Activated naive CD8-positive, alpha-beta T cell (primary cell): ENCODE measurements around the gene HIC1.

ENCODE experiments used
- H3K27ac Mint-ChIP-seq: one replicate; pipeline ENCODE4 v1.8.0; 2021; ENCODE audit warnings: mixed read lengths
- H3K27me3 Mint-ChIP-seq: one replicate; pipeline ENCODE4 v1.8.0; 2021; ENCODE audit warnings: mixed read lengths
- H3K36me3 Mint-ChIP-seq: one replicate; pipeline ENCODE4 v1.8.0; 2021; ENCODE audit warnings: mixed read lengths
- H3K4me1 Mint-ChIP-seq: one replicate; pipeline ENCODE4 v1.8.0; 2021; ENCODE audit warnings: low read depth, mixed read lengths
- H3K4me3 Mint-ChIP-seq: one replicate; pipeline ENCODE4 v1.8.0; 2021; ENCODE audit warnings: mild to moderate bottlenecking, mixed read lengths
- H3K9me3 Mint-ChIP-seq: one replicate; pipeline ENCODE4 v1.8.0; 2021; ENCODE audit warnings: low read depth, mixed read lengths

HIC1 gene

DNA sequence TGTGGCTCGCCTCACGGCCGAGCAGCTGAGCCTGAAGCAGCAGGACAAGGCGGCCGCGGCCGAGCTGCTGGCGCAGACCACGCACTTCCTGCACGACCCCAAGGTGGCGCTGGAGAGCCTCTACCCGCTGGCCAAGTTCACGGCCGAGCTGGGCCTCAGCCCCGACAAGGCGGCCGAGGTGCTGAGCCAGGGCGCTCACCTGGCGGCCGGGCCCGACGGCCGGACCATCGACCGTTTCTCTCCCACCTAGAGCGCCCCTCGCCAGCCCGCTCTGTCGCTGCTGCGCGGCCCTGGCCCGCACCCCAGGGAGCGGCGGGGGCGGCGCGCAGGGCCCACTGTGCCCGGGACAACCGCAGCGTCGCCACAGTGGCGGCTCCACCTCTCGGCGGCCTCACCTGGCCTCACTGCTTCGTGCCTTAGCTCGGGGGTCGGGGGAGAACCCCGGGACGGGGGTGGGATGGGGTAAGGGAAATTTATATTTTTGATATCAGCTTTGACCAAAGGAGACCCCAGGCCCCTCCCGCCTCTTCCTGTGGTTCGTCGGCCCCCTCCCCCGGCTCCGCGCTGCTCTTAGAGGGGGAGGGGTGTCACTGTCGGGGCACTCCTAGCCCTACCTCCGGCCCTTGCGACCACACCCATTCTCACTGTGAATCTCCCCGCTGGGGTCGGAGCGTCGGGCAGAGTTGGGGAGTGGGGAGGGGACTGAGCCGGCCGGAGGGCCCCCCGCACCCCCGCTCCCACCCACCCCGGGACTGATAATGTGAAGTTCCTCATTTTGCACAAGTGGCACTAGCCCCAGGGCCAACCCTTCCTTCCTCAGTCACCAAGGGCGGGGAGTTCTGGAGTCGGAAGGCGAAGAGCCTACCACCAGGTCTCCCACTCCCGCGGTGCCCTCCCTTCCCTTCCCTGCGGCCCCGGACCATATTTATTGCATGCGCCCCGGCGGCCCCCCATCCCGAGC is 4.0 kb downstream of the HIC1 start:
- H3K4me1 Mint-ChIP-seq = peaks cover 6% of the 10 kb centered on the region
- H3K36me3 Mint-ChIP-seq = peaks cover 16% of the 10 kb centered on the region
- H3K27me3 Mint-ChIP-seq = peaks cover 3% of the 10 kb centered on the region
- peak overlapping the region; percentile 70 for H3K27ac Mint-ChIP-seq
- H3K9me3 Mint-ChIP-seq = no peaks in the 10 kb centered on the region
- H3K4me3 Mint-ChIP-seq = no peak overlapping the region

DNA sequence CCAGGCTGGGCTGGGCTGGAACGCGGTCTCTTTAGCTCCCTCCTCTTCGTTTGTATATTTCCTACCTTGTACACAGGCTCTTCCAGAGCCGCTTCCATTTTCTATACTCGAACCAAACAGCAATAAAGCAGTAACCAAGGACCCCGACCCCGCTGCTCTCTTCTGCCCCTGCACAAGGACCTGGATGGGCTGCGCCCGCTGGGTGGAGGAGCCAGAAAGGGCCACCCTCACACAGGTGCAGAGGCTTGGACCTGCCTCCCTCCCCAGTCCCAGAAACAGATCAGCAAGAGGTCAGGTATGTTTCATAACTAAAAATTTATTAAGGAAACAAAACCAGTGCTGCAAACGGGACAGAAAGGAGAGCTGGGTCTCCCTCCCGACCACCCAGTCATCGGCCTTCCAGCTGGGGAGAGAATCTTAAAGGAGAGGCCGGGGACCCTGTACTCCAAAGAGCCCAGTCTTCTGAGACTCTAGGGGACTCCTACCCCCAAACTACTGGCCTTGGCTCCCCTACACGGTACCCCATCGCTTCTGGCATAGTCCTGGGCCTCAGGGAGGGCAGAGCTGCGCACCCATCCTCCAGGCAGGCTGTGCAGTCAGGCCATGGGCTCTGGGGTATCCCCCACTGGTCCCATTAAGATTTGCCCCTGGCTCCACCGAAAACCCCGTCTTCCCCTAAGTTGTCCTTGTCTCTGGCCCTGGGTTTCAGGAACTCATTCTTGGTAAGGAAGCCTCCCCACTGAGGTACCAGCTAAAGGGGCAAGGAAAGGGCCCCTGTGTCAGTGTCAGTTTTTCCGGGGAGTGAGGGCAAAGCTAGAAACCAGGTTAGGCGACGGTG is 4.9 kb downstream of the HIC1 start:
- Mint-ChIP-seq H3K27me3 (peaks cover 3% of the 10 kb centered on the region), H3K4me1 (peaks cover 4% of the 10 kb centered on the region), H3K27ac (peak overlapping the region; percentile 70), H3K9me3 (no peaks in the 10 kb centered on the region), H3K4me3 (no peak overlapping the region), H3K36me3 (peaks cover 20% of the 10 kb centered on the region)

DNA sequence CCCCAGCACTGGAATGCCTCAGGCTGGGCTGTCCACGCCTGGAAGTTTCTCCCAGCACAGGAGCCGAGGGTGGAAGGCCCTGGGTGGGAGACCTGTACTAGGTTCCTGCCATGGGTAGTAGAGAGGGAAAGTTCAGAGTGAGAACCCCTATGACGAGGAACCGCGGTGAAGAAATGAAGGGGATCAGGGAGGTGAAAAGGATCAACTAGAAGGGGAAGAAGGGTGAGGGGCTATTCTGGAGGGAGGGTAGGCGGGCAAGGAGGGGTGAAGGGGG is 5.4 kb downstream of the HIC1 start:
- Mint-ChIP-seq H3K27me3 (peaks cover 3% of the 10 kb centered on the region), H3K27ac (peak overlapping the region; percentile 34), H3K4me3 (no peak overlapping the region)

DNA sequence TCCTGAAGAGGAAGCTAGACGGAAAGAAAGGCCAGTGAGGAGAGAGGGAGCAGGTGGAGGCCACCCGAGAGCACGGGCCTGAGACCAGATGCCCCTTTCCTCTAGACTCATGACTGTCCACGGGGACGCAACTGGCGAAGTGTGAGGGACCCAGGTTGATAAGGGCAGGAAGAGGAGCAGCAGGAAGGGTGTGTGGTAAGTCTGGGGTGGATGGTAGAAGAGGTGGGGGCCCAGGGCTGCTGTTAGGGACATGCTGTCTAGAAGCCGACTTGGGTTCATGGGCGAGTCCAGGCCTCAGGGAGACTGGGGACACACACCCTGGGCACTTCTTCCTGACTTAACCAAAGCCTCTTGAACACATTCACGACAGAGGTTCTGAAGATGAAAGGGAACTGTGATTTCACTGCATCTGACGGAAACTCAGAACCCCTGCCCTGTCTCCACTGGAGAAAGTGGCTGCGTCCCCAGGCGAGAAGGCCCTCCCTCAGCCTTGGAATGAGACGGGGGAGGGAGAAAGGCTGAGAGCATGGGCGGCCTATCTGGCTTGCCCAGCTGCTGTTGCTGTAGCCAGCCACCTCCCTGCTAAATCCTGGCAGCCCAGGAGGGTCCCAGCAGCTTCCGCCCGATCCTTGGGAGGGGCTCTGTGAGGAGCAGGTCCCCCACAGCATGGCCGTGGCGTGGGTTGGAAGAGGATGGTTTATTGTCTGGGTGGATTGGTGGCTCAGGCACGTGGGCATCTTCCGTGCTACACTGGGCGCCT is 6.0 kb downstream of the HIC1 start:
- no peak overlapping the region for H3K27ac Mint-ChIP-seq
- no peak overlapping the region for H3K4me3 Mint-ChIP-seq
- H3K36me3 Mint-ChIP-seq = peaks cover 22% of the 10 kb centered on the region
- peaks cover 6% of the 10 kb centered on the region for H3K4me1 Mint-ChIP-seq
- H3K27me3 Mint-ChIP-seq = peaks cover 3% of the 10 kb centered on the region
- no peaks in the 10 kb centered on the region for H3K9me3 Mint-ChIP-seq

More for the DNA sequence above, 5.4 kb downstream of the HIC1 start:
- peaks cover 22% of the 10 kb centered on the region for H3K36me3 Mint-ChIP-seq
- H3K9me3 Mint-ChIP-seq = no peaks in the 10 kb centered on the region
- peaks cover 6% of the 10 kb centered on the region for H3K4me1 Mint-ChIP-seq

DNA sequence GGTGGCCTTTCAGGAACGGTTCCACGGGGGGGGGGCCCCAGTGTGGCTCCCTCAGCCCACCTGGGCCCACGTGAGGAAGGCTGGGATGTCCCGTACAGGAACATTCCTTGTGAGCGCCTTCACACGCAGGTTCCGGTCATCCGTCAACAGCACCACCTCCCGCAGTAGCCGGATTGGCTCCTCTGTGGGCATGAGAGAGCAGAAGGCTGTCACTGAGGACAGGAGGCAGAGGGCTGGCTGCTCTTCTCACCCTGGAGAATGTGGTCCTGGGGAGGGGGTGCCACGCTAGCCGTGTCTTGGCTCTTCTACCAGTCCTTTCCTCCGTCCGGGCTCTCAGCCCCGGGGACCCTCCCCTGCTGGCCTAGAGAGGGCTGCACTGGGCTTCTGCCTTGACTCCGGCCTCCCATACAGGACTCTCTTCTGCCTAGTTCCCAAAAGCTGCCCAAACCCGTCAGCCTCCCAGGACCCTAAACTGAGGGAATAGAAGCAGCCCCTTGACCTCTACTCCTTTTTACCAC is 6.6 kb downstream of the HIC1 start:
- H3K27ac Mint-ChIP-seq = peak overlapping the region; percentile 22
- peaks cover 6% of the 10 kb centered on the region for H3K4me1 Mint-ChIP-seq
- H3K4me3 Mint-ChIP-seq = no peak overlapping the region
- H3K27me3 Mint-ChIP-seq = peaks cover 3% of the 10 kb centered on the region
- peaks cover 27% of the 10 kb centered on the region for H3K36me3 Mint-ChIP-seq
- H3K9me3 Mint-ChIP-seq = no peaks in the 10 kb centered on the region

DNA sequence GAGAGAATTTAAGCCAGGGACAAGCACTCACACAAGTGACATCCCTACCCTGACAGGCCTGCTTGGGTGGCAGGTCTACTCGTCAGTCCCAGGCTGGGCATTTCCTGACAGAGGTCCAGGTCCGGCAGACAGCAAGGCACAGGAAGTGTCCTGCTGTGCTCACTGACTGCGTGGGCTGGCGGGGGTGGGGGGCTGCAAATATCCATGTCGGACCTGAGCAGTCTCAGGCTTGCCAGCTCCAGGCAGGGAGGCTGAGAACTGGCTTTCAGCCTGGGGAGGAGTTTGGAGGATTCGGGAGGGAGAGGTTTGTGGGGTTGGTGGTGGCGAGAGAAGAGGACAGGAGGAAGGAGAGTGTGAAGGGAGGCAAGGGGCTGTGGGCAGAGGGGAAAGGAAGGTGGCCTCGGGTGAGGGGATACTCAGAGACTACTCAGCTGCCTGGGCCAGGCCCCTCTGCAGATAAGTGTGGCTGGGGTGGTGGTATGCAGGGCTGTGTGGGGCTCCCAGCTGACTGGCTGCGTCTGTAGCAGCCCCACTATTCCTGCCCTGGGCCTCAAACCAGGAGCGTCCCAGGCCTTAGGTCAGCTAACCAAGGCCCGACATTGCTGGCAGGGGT is 7.8 kb downstream of the HIC1 start:
- Mint-ChIP-seq H3K27ac (peak overlapping the region; percentile 41), H3K36me3 (peaks cover 27% of the 10 kb centered on the region)

DNA sequence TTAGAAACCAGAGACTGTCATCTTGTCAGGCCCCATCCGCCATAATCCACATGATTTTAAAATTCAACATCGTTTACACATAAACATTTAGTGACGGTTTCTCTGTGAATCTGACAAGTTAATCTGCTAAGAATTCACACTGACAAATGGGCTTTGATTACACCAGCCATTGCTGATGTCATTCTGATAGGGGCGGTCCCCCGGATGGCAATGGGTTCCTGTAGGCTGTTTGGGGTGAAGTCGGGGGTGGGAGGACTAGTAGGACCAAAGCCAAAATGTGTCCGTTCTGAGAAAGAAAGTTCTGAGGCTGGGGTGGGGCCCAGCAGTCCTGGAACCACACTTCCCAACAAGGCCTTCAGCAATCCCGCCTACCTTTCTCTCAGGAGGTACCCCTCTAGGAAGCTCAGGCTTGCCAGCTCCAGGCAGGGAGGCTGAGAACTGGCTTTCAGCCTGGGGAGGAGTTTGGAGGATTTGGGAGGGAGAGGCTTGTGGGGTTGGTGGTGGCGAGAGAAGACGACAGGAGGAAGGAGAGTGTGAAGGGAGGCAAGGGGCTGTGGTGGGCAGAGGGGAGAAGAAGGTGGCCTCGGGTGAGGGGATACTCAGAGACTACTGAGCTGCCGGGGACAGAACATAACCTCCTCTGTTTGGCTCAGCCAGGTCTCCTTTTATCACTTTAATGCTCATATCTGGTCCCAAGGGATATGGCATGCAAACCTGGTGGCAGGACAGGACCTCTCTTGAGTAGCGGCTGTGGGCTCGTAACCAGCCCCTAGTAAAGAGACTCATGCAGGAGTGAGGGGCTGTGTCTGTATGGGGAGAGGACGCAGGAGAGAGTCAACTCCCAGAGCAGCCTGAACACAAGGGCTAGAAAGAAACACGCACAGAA is 8.6 kb downstream of the HIC1 start:
- H3K36me3 Mint-ChIP-seq = peaks cover 27% of the 10 kb centered on the region

More for the DNA sequence above, 7.8 kb downstream of the HIC1 start:
- Mint-ChIP-seq H3K9me3 (no peaks in the 10 kb centered on the region), H3K4me3 (no peak overlapping the region), H3K27me3 (peaks cover 3% of the 10 kb centered on the region), H3K4me1 (peaks cover 6% of the 10 kb centered on the region)

DNA sequence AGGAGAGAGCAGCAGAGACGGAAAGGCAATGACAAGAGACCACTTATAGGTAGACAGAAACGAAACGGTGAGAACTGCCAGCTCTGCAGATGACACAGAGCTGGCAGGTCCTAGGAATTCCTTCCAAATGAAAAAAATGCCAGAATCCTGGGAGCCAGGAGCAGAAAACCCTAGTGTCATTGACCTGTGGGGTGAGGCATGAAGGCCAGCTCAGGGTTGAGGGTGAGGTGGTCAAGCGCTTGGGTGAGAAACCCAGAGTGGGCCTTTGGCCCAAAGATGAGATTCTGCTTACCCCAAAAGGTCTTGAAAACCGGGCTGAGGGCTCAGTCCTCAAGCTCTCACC is 9.2 kb downstream of the HIC1 start:
- Mint-ChIP-seq H3K4me1 (peaks cover 13% of the 10 kb centered on the region), H3K27ac (no peak overlapping the region), H3K9me3 (no peaks in the 10 kb centered on the region), H3K4me3 (peak overlapping the region; percentile 21), H3K27me3 (peaks cover 3% of the 10 kb centered on the region), H3K36me3 (peaks cover 33% of the 10 kb centered on the region)

More for the DNA sequence above, 8.6 kb downstream of the HIC1 start:
- H3K4me3 Mint-ChIP-seq = peak overlapping the region; percentile 21
- H3K27ac Mint-ChIP-seq = no peak overlapping the region
- H3K9me3 Mint-ChIP-seq = no peaks in the 10 kb centered on the region
- peaks cover 3% of the 10 kb centered on the region for H3K27me3 Mint-ChIP-seq
- peaks cover 7% of the 10 kb centered on the region for H3K4me1 Mint-ChIP-seq

DNA sequence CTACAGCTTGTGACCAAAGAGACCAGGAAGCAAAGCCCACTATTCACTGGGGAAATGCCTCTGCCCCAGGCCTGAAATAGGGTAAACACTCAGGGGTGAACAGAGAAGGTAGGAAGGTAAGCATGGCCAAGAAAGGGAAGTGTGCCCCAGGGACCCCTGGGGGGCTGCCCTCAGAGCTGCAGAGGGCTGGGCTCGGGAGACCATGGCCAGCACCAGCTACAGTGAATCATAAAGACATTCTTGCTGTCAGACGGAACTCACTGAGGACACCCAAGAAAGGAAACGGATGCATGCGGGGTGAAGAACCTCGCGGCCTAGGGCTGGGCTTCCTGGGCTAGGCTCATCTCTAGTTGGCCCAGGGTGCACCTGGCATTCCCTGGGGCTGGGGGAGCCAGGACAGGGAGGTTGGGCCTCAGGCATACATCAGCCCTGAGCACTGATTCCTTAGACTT is 9.6 kb downstream of the HIC1 start:
- peaks cover 2% of the 10 kb centered on the region for H3K27me3 Mint-ChIP-seq
- H3K27ac Mint-ChIP-seq = peak overlapping the region; percentile 54
- no peaks in the 10 kb centered on the region for H3K9me3 Mint-ChIP-seq
- H3K4me1 Mint-ChIP-seq = peaks cover 13% of the 10 kb centered on the region
- H3K36me3 Mint-ChIP-seq = peaks cover 34% of the 10 kb centered on the region
- no peak overlapping the region for H3K4me3 Mint-ChIP-seq

DNA sequence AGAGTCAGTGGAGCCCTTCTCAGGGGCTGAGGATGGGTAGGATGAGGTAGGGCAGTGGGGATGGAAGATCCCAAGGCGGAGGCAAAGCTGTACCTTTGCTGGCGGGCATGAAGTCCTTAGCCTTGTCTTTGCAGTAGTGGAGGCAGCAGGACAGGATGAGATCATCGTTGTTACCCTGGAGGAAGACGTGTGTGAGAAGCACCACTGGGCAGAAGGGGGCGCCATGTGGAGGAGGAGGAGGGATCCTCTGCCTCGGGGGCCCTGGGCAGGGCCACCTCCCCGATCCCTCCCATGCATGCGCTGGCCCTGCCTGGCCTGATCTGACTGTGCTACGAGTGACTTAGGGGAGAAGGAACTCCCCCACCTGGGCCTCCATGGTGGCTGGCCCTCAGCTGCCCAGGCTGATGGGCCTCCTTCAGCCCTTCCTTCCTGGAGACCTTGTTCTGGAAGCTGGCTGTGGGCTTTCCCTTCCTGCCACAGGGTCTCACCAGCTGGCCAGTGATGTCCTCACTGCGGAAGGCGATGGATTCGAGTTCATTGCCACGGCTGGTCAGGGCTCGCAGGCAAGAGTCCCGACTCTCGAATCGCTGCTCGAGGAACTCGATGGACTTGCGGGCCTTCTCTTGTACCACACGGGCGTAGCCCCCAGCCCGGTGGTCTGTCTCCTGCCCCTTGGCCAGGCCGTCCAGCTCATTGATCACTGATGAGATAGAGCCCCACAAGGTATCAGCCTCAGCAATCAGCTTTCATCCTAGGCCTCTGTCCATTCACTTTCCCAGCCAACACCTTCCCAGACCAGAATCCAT is 10.3 kb downstream of the HIC1 start:
- H3K27me3 Mint-ChIP-seq = peaks cover 2% of the 10 kb centered on the region
- no peak overlapping the region for H3K4me3 Mint-ChIP-seq
- no peaks in the 10 kb centered on the region for H3K9me3 Mint-ChIP-seq
- peaks cover 38% of the 10 kb centered on the region for H3K36me3 Mint-ChIP-seq
- H3K27ac Mint-ChIP-seq = no peak overlapping the region
- peaks cover 18% of the 10 kb centered on the region for H3K4me1 Mint-ChIP-seq

DNA sequence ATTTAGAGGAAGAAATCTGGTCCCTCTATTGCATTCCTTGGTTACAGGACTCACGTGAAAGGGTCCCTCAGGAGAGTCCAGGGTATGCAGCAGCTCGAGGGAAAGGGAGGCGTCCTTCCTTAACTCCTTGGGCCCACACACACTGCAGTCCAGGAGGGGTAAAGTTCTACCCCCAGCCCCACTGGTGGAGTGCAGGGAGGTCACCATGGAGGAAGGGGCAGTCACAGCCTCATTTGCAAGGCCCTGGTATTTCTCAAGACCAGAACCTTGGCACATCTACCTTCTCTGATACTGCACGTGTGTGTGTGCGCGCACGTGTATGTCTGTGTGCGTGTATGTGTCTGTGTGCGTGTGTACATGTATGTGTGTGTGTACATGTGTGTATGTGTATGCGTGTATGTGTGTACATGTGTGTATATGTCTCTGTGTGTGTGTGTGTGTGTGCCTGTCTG is 11.1 kb downstream of the HIC1 start:
- no peaks in the 10 kb centered on the region for H3K27me3 Mint-ChIP-seq
- H3K4me3 Mint-ChIP-seq = no peak overlapping the region
- no peak overlapping the region for H3K27ac Mint-ChIP-seq
- no peaks in the 10 kb centered on the region for H3K9me3 Mint-ChIP-seq
- peaks cover 34% of the 10 kb centered on the region for H3K36me3 Mint-ChIP-seq
- peaks cover 25% of the 10 kb centered on the region for H3K4me1 Mint-ChIP-seq

DNA sequence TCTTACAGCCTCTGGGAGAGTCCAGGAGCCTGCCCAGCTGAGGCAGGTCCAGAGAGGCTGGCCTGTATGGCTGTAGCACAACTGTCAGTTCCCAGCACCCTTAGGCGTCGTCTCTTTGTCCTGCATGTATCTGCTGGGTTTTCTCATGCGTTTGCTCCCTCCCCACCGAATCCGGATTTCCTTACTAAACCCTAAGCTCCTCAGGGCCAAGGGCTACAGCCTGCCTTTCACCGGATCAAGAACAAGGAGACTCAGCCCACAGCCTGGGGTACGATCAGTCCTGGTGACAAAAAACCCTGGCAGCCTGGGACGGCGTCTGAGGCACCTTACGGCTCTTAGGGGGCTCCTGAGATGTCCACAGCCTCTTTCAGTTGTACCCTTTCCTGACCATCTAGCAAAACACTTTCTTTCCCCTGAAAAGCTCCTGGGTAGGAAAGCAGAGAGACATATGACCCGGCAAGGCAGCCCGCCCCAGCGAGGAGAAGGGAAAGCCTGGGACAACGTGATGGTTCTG is 12.2 kb downstream of the HIC1 start:
- H3K27ac Mint-ChIP-seq = peak overlapping the region; percentile 6
- H3K4me1 Mint-ChIP-seq = peaks cover 27% of the 10 kb centered on the region
- no peaks in the 10 kb centered on the region for H3K9me3 Mint-ChIP-seq
- H3K4me3 Mint-ChIP-seq = no peak overlapping the region
- no peaks in the 10 kb centered on the region for H3K27me3 Mint-ChIP-seq
- peaks cover 32% of the 10 kb centered on the region for H3K36me3 Mint-ChIP-seq

DNA sequence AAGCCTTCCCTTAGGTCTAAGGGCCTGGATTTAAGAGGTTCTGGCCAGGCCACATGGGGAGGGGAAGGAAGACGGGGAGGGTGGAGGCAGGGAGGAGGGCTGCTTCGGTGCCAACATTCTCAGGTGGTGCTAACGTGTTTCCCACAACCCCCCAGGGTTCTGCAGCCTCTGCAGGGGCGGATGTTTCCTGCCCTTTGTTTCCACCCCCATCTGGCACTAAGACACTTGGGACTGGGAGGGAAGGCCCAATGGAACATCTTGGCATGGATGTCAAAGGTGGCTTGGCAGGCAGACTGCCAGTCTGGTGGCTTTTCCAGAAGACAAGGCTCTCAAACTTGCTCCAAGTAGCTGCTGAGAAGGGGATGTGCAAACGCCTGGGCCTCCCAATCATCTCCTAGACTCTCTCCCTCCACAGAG is 12.7 kb downstream of the HIC1 start:
- Mint-ChIP-seq H3K27ac (no peak overlapping the region), H3K27me3 (no peaks in the 10 kb centered on the region), H3K4me1 (peaks cover 27% of the 10 kb centered on the region), H3K4me3 (no peak overlapping the region), H3K36me3 (peaks cover 30% of the 10 kb centered on the region), H3K9me3 (no peaks in the 10 kb centered on the region)
